Measurements from ENCODE around the gene BTC. TPM values are rescaled to one million over a fixed set of nuclear protein-coding genes. Genes with fewer than 3 reads are reported as not detected.
A peak's percentile ranks its signal among the peaks of the same experiment; 100 is the strongest.
"Not testable (repeated sequence)": the region's sequence is repeated elsewhere in the genome, so short reads cannot be mapped to it uniquely, and the experiment has no call there.

The BTC gene
- total RNA-seq, 4 donors from 2014 or later, result 0.83 to 4.2 (median 2.6) TPM

DNA sequence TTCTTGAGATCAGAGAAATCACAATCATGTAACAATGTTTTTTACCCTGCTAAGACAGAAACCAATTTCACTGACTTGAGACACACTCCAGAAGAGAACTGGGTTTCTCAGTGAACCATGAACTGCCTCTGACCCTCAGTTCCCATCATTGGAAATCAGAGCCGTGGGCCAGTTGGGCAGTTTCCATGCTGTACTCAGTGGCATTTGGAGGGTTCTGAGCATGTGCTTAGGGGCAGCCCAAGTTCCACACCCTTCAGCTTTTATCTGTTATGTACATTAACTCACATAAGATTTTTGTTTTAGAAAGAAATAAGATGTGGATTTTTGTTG, 77.9 kb downstream of the BTC start:
- no peaks in the 10 kb centered on the region for H3K36me3 ChIP-seq
- H3K27me3 ChIP-seq, result no peaks in the 10 kb centered on the region
- H3K27ac ChIP-seq, result peak overlapping the region in 1 of 4 donors; percentile 31

GRCh38 chr4:74715706-74716435, 78.5 kb downstream of the BTC start:
- TF ChIP-seq, protein P1, sequence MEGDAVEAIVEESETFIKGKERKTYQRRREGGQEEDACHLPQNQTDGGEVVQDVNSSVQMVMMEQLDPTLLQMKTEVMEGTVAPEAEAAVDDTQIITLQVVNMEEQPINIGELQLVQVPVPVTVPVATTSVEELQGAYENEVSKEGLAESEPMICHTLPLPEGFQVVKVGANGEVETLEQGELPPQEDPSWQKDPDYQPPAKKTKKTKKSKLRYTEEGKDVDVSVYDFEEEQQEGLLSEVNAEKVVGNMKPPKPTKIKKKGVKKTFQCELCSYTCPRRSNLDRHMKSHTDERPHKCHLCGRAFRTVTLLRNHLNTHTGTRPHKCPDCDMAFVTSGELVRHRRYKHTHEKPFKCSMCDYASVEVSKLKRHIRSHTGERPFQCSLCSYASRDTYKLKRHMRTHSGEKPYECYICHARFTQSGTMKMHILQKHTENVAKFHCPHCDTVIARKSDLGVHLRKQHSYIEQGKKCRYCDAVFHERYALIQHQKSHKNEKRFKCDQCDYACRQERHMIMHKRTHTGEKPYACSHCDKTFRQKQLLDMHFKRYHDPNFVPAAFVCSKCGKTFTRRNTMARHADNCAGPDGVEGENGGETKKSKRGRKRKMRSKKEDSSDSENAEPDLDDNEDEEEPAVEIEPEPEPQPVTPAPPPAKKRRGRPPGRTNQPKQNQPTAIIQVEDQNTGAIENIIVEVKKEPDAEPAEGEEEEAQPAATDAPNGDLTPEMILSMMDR (IDR thresholded peaks at IDR 0.05), result no peak
- no peak for TF ChIP-seq POLR2A (IDR thresholded peaks at IDR 0.05)
- H3K9me3 ChIP-seq, result no peaks in the 10 kb centered on the region
- no peak overlapping the region for H3K4me3 ChIP-seq
- no peaks in the 10 kb centered on the region for H3K36me3 ChIP-seq
- H3K4me1 ChIP-seq, result no peaks in the 10 kb centered on the region
- H3K27ac ChIP-seq, result peak overlapping the region in 1 of 4 donors; percentile 31
- no peaks in the 10 kb centered on the region for H3K27me3 ChIP-seq
- DNase-seq, result no peak

More for the DNA sequence above, 77.9 kb downstream of the BTC start:
- Histone ChIP-seq H3K9me3 (no peaks in the 10 kb centered on the region), H3K4me3 (no peak overlapping the region), H3K4me1 (no peaks in the 10 kb centered on the region)
- DNase-seq, result no peak
- TF ChIP-seq POLR2A (IDR thresholded peaks at IDR 0.05), result no peak
- TF ChIP-seq, protein P1 (IDR thresholded peaks at IDR 0.05), result no peak

DNA sequence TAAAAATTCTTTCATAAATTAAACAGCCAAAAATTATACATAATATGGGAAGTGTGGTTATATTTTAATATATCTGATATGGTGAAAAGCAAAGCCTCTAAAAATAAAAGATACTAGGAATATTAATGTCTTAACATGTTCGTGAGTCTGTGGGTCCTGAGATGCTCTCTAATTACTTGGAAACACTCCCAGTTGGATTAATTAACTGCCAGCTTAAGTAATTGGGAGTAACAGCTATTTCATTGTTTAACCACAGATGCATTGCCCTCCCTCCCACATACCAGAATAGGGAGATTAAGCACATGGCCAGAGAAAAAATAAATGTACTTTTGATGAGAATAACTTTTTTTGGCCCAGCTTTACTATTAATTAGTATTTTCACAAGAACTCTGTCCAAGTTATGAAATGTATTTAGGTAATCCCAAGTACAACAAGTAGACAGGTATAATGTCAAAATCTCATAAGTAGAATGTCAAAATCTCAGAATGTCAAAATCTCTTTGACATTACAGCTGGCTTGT, 79.7 kb downstream of the BTC start:
- no peak for TF ChIP-seq POLR2A (IDR thresholded peaks at IDR 0.05)
- TF ChIP-seq, protein P1 (IDR thresholded peaks at IDR 0.05), result no peak
- H3K27ac ChIP-seq, result no peak overlapping the region
- H3K9me3 ChIP-seq, result no peaks in the 10 kb centered on the region
- no peaks in the 10 kb centered on the region for H3K4me1 ChIP-seq
- no peaks in the 10 kb centered on the region for H3K27me3 ChIP-seq
- no peaks in the 10 kb centered on the region for H3K36me3 ChIP-seq
- DNase-seq, result no peak
- H3K4me3 ChIP-seq, result no peak overlapping the region

GRCh38 chr4:74708135-74708534, 86.2 kb downstream of the BTC start:
- not testable (repeated sequence) for H3K9me3 ChIP-seq, H3K27ac ChIP-seq, H3K4me1 ChIP-seq, H3K4me3 ChIP-seq, H3K36me3 ChIP-seq, H3K27me3 ChIP-seq, DNase-seq

Other genes starting within 250 kb of the BTC start
- 10 to 100 TPM; 10.2 to 15.8 (median 10.5) TPM for gene PARM1, start 138.6 kb upstream of the BTC start, total RNA-seq